PC-3 (cell line): ENCODE results near the gene PDIA5. TPM values are rescaled to one million over a fixed set of nuclear protein-coding genes. Genes with fewer than 3 reads are reported as not detected.
"Not testable (repeated sequence)": the region's sequence is repeated elsewhere in the genome, so short reads cannot be mapped to it uniquely, and the experiment has no call there.

Experiments used
- ATAC-seq: fragments of 200-7000 bp; cut with Tn5 transposase; 2 replicates; pipeline ENCODE4 v1.9.1; 2020; ENCODE audit warnings: mild to moderate bottlenecking, moderate library complexity
- BruUV-seq: library from RNA; stranded (reverse); fragments of 400-500 nt; replicated peaks from 2 replicates; lab custom pipeline; 2021; lab: Mats Ljungman, UMichigan
- CTCF ChIA-PET: fragments of 300-600 bp; sonication (Branson Sonifier 250); formaldehyde crosslinking; loops from one replicate; lab custom pipeline; 2022; ENCODE audit warnings: antibody characterized with exemption; lab: Charles Lee
- POLR2A ChIA-PET: fragments of 300-600 bp; sonication (Branson Sonifier 250); formaldehyde crosslinking; loops from one replicate; lab custom pipeline; 2022; ENCODE audit warnings: antibody characterized with exemption; ENCODE audit not compliant: unreplicated experiment; lab: Charles Lee
- DNase-seq: peaks from one replicate; pipeline ENCODE4 v3.0.0-alpha.2; 2015
- H2AFZ ChIP-seq: fragments of 300-600 bp; sonication (generic); 2 replicates; pipeline ENCODE4 v1.6.0; 2016; ENCODE audit warnings: antibody characterized with exemption, low read length
- H3F3A ChIP-seq: fragments of 300-600 bp; sonication (generic); one replicate; pipeline ENCODE4 v1.6.0; 2017; ENCODE audit warnings: antibody characterized with exemption, low read length, control low read depth, mild to moderate bottlenecking; ENCODE audit not compliant: unreplicated experiment
- H3K27ac ChIP-seq: fragments of 300-600 bp; sonication (generic); 2 replicates; pipeline ENCODE4 v1.5.1; 2016; ENCODE audit warnings: mild to moderate bottlenecking, low read length
- H3K27me3 ChIP-seq: fragments of 300-600 bp; sonication (generic); 2 replicates; pipeline ENCODE4 v1.6.1; 2016; ENCODE audit warnings: low read length, mixed read lengths
- H3K36me3 ChIP-seq: fragments of 300-600 bp; sonication (generic); 2 replicates; pipeline ENCODE4 v1.6.1; 2016; ENCODE audit warnings: low read depth, mixed run types, low read length, mixed read lengths
- H3K4me1 ChIP-seq: fragments of 300-600 bp; sonication (generic); 2 replicates; pipeline ENCODE4 v1.5.1; 2016; ENCODE audit warnings: low read length; ENCODE audit not compliant: insufficient read depth
- H3K4me2 ChIP-seq: fragments of 300-600 bp; sonication (generic); 2 replicates; pipeline ENCODE4 v1.6.0; 2016; ENCODE audit warnings: low read length
- H3K4me3 ChIP-seq: fragments of 300-600 bp; sonication (generic); 2 replicates; pipeline ENCODE4 v1.5.1; 2016; ENCODE audit warnings: mild to moderate bottlenecking, low read length, mixed read lengths
- H3K79me2 ChIP-seq: fragments of 300-600 bp; sonication (generic); 2 replicates; pipeline ENCODE4 v1.6.1; 2017; ENCODE audit warnings: low read length, mixed read lengths
- H3K9ac ChIP-seq: fragments of 300-600 bp; sonication (generic); 2 replicates; pipeline ENCODE4 v1.6.0; 2016; ENCODE audit warnings: mild to moderate bottlenecking, low read length
- H3K9me2 ChIP-seq: fragments of 300-600 bp; sonication (generic); replicated peaks from 2 replicates; pipeline ENCODE4 v1.6.1; 2016; ENCODE audit warnings: mixed run types, low read length, mixed read lengths
- H3K9me3 ChIP-seq: fragments of 300-600 bp; sonication (generic); 2 replicates; pipeline ENCODE4 v1.6.1; 2016; ENCODE audit warnings: low read length, mixed read lengths
- H4K20me1 ChIP-seq: fragments of 300-600 bp; sonication (generic); 2 replicates; pipeline ENCODE4 v1.6.1; 2016; ENCODE audit warnings: low read length, mixed read lengths
- CTCF ChIP-seq: fragments of 300-600 bp; sonication (generic); conservative IDR thresholded peaks from 2 replicates; pipeline ENCODE4 v1.5.1; 2017; ENCODE audit warnings: antibody characterized with exemption, low read depth, mild to moderate bottlenecking, low read length
- EZH2 ChIP-seq: fragments of 300-600 bp; sonication (generic); IDR thresholded peaks from one replicate; pipeline ENCODE4 v1.6.1; 2017; ENCODE audit warnings: antibody characterized with exemption, mild to moderate bottlenecking, low read length; ENCODE audit not compliant: unreplicated experiment
- EZH2phosphoT487 ChIP-seq: fragments of 300-600 bp; sonication (generic); IDR thresholded peaks from 2 replicates; pipeline ENCODE4 v1.6.1; 2018; ENCODE audit warnings: mild to moderate bottlenecking, antibody characterized with exemption, low read length, borderline replicate concordance
- intact Hi-C: fragments of 100-400 bp; cut with micrococcal nuclease; formaldehyde crosslinking; loops from 2 replicates; pipeline ENCODE4 v1.9.0; 2023
- total RNA-seq: library from RNA; depleted of rRNA; stranded (reverse); fragments of >200 nt; gene quantifications from 2 replicates; pipeline ENCODE4 v1.2.3, GENCODE V29; 2014

PDIA5 gene
- total RNA-seq, 1 experiment from 2014 or later = 24.6 TPM

- H3K79me2 ChIP-seq = no peaks in the 10 kb centered on the region
- H4K20me1 ChIP-seq = no peaks in the 10 kb centered on the region
- TF ChIP-seq CTCF = no peak
- no peak overlapping the region for H3K4me3 ChIP-seq
- no peak overlapping the region for H2AFZ ChIP-seq
- no peaks in the 10 kb centered on the region for H3K9me3 ChIP-seq
- POLR2A ChIA-PET = no interaction called here
- DNase-seq (no peak), ATAC-seq (no peak)
- CTCF ChIA-PET = no interaction called here
- H3K36me3 ChIP-seq = peaks cover 44% of the 10 kb centered on the region; the same call in 1 of the 2 replicates
- no peaks in the 10 kb centered on the region for H3K4me1 ChIP-seq
- H3K4me2 ChIP-seq = no peak overlapping the region
- no peaks in the 10 kb centered on the region for H3K9me2 ChIP-seq
- no TSS peak for BruUV-seq
- intact Hi-C loops = no loop called here
- H3K27me3 ChIP-seq = no peaks in the 10 kb centered on the region
- H3F3A ChIP-seq = no peaks in the 10 kb centered on the region
- no peak overlapping the region for H3K9ac ChIP-seq
- no peak overlapping the region for H3K27ac ChIP-seq
These were observed 83.8 kb downstream of the PDIA5 start for GRCh38 chr3:123150449-123151215.

- Histone ChIP-seq H3K4me1 (no peaks in the 10 kb centered on the region), H4K20me1 (no peaks in the 10 kb centered on the region), H3K9me3 (no peaks in the 10 kb centered on the region), H3K36me3 (peaks cover 43% of the 10 kb centered on the region; the same call in 1 of the 2 replicates), H3K4me2 (no peak overlapping the region), H3F3A (no peaks in the 10 kb centered on the region), H3K79me2 (no peaks in the 10 kb centered on the region), H3K27me3 (no peaks in the 10 kb centered on the region), H2AFZ (no peak overlapping the region), H3K9ac (no peak overlapping the region), H3K27ac (no peak overlapping the region), H3K9me2 (no peaks in the 10 kb centered on the region), H3K4me3 (no peak overlapping the region)
- TF ChIP-seq EZH2phosphoT487 = no peak
- TF ChIP-seq EZH2 = no peak
- TF ChIP-seq CTCF = no peak
- ChIA-PET CTCF (no interaction called here), POLR2A (no interaction called here)
- DNase-seq = no peak
- ATAC-seq = no peak
- intact Hi-C loops = no loop called here
- no TSS peak for BruUV-seq
These were observed 84.5 kb downstream of the PDIA5 start for GRCh38 chr3:123151251-123151705.

- POLR2A ChIA-PET, DNase-seq, H3K79me2 ChIP-seq, ATAC-seq, H3K4me3 ChIP-seq, H3K9me2 ChIP-seq, H3K27me3 ChIP-seq, BruUV-seq, intact Hi-C loops, H3K9me3 ChIP-seq, H4K20me1 ChIP-seq, H3K27ac ChIP-seq, H3F3A ChIP-seq, H3K4me2 ChIP-seq, CTCF ChIA-PET, H3K9ac ChIP-seq, H2AFZ ChIP-seq, H3K4me1 ChIP-seq: not testable (repeated sequence)
- peaks cover 41% of the 10 kb centered on the region; the same call in 1 of the 2 replicates for H3K36me3 ChIP-seq
These were observed 85.1 kb downstream of the PDIA5 start for GRCh38 chr3:123151853-123152420.
